OCI-LY3 (cell line): Measurements from ENCODE around the gene RARG.

Experiments
- H2AFZ ChIP-seq: fragments of 200-600, 300-600 bp; shearing (Covaris generic); 2 replicates; pipeline ENCODE4 v1.6.0; 2014; ENCODE audit warnings: antibody characterized with exemption, low read depth, low read length
- H3K27ac ChIP-seq: fragments of 200-600, 300-600 bp; sonication (generic); 2 replicates; pipeline ENCODE4 v1.5.1; 2014; ENCODE audit warnings: mild to moderate bottlenecking, low read length, moderate library complexity, mixed read lengths
- H3K27me3 ChIP-seq: fragments of 200-600, 300-600 bp; sonication (generic); 2 replicates; pipeline ENCODE4 v1.6.1; 2014; ENCODE audit warnings: low read depth, low read length, mixed read lengths
- H3K36me3 ChIP-seq: fragments of 200-600, 300-600 bp; sonication (generic); replicated peaks from 2 replicates; pipeline ENCODE3; 2014; ENCODE audit warnings: low read depth, low read length, mixed read lengths
- H3K4me1 ChIP-seq: fragments of 300-600, 200-600 bp; sonication (generic); 2 replicates; pipeline ENCODE4 v1.6.1; 2014; ENCODE audit warnings: low read length, mixed read lengths
- H3K4me2 ChIP-seq: fragments of 200-600, 300-600 bp; sonication (generic); 2 replicates; pipeline ENCODE4 v1.6.1; 2014; ENCODE audit warnings: low read length, mixed read lengths
- H3K4me3 ChIP-seq: fragments of 300-600, 200-600 bp; sonication (generic); 2 replicates; pipeline ENCODE4 v1.5.1; 2014; ENCODE audit warnings: antibody characterized with exemption, mild to moderate bottlenecking, low read length, moderate library complexity
- H3K79me2 ChIP-seq: fragments of 300-600, 200-600 bp; shearing (Covaris generic); 2 replicates; pipeline ENCODE4 v1.6.1; 2014; ENCODE audit warnings: mild to moderate bottlenecking, low read length, mixed read lengths
- H3K9ac ChIP-seq: fragments of 300-600, 200-600 bp; shearing (Covaris generic); 2 replicates; pipeline ENCODE4 v1.6.0; 2014; ENCODE audit warnings: mild to moderate bottlenecking, low read length, moderate library complexity
- H3K9me3 ChIP-seq: fragments of 200-600, 300-600 bp; shearing (Covaris generic); 2 replicates; pipeline ENCODE4 v1.6.1; 2014; ENCODE audit warnings: low read length, mixed read lengths; ENCODE audit not compliant: insufficient read depth
- H4K20me1 ChIP-seq: fragments of 200-600, 300-600 bp; sonication (generic); 2 replicates; pipeline ENCODE4 v1.6.1; 2016; ENCODE audit warnings: low read length, mixed read lengths; ENCODE audit not compliant: insufficient read depth
- CTCF ChIP-seq: fragments of 200-600, 300-600 bp; sonication (generic); IDR thresholded peaks from 2 replicates; pipeline ENCODE4 v1.5.1; 2014; ENCODE audit warnings: antibody characterized with exemption, low read length, low read depth
- EZH2phosphoT487 ChIP-seq: fragments of 200-600 bp; shearing (Covaris generic); IDR thresholded peaks from 2 replicates; pipeline ENCODE4 v1.6.1; 2018; ENCODE audit warnings: antibody characterized with exemption, mixed run types, low read depth

The RARG gene

GRCh38 chr12:53232646-53233461 is 845 bp upstream of the RARG start:
- peak overlapping the region; percentile 68; the same call in 1 of the 2 replicates for H2AFZ ChIP-seq
- no peak overlapping the region for H3K27ac ChIP-seq
- peaks cover 37% of the 10 kb centered on the region for H3K27me3 ChIP-seq
- TF ChIP-seq CTCF (no peak), EZH2phosphoT487 (no peak)
- H4K20me1 ChIP-seq = no peaks in the 10 kb centered on the region
- peak overlapping the region; percentile 80 for H3K4me3 ChIP-seq
- H3K9me3 ChIP-seq = no peaks in the 10 kb centered on the region
- no peaks in the 10 kb centered on the region for H3K36me3 ChIP-seq
- no peaks in the 10 kb centered on the region for H3K79me2 ChIP-seq
- peaks cover 22% of the 10 kb centered on the region for H3K4me1 ChIP-seq
- H3K4me2 ChIP-seq = peak overlapping the region; percentile 72
- peak overlapping the region; percentile 41 for H3K9ac ChIP-seq

- H3K9ac ChIP-seq = peak overlapping the region; percentile 67
- no peaks in the 10 kb centered on the region for H3K9me3 ChIP-seq
- peaks cover 20% of the 10 kb centered on the region for H3K4me1 ChIP-seq
- H3K4me2 ChIP-seq = peak overlapping the region; percentile 79
- no peaks in the 10 kb centered on the region for H4K20me1 ChIP-seq
- TF ChIP-seq CTCF (no peak), EZH2phosphoT487 (no peak)
- peaks cover 27% of the 10 kb centered on the region for H3K27me3 ChIP-seq
- no peak overlapping the region for H3K27ac ChIP-seq
- H3K4me3 ChIP-seq = peak overlapping the region; percentile 85
- no peaks in the 10 kb centered on the region for H3K36me3 ChIP-seq
- H3K79me2 ChIP-seq = no peaks in the 10 kb centered on the region
- peak overlapping the region; percentile 59; the same call in 1 of the 2 replicates for H2AFZ ChIP-seq
These were observed 413 bp downstream of the RARG start for GRCh38 chr12:53231671-53231920.

GRCh38 chr12:53230108-53230845 is 1.7 kb downstream of the RARG start:
- Histone ChIP-seq H3K79me2 (no peaks in the 10 kb centered on the region), H3K4me2 (no peak overlapping the region), H3K27me3 (peaks cover 19% of the 10 kb centered on the region), H3K4me3 (no peak overlapping the region), H3K9me3 (no peaks in the 10 kb centered on the region), H4K20me1 (no peaks in the 10 kb centered on the region), H3K27ac (no peak overlapping the region), H3K36me3 (no peaks in the 10 kb centered on the region), H3K4me1 (peaks cover 17% of the 10 kb centered on the region), H2AFZ (no peak overlapping the region), H3K9ac (no peak overlapping the region)
- TF ChIP-seq CTCF (no peak), EZH2phosphoT487 (no peak)

- H3K79me2 ChIP-seq = no peaks in the 10 kb centered on the region
- no peaks in the 10 kb centered on the region for H3K9me3 ChIP-seq
- H3K4me2 ChIP-seq = no peak overlapping the region
- H3K4me1 ChIP-seq = peaks cover 17% of the 10 kb centered on the region
- no peak overlapping the region for H3K27ac ChIP-seq
- H3K4me3 ChIP-seq = no peak overlapping the region
- H4K20me1 ChIP-seq = no peaks in the 10 kb centered on the region
- H3K27me3 ChIP-seq = peaks cover 11% of the 10 kb centered on the region
- H3K9ac ChIP-seq = no peak overlapping the region
- TF ChIP-seq EZH2phosphoT487 = no peak
- no peak for TF ChIP-seq CTCF
- H3K36me3 ChIP-seq = no peaks in the 10 kb centered on the region
- H2AFZ ChIP-seq = no peak overlapping the region
These were observed 2.6 kb downstream of the RARG start for GRCh38 chr12:53229454-53229853.
